HG02759 (cell line): ENCODE results near the gene SPATA18.

Experiments used
- ATAC-seq: cut with Tn5 transposase; IDR thresholded peaks from one replicate; pipeline ENCODE4 v1.9.1; 2021; ENCODE audit warnings: mild to moderate bottlenecking, moderate library complexity; ENCODE audit not compliant: unreplicated experiment

Gene SPATA18

GRCh38 chr4:52051213-52051614 is at the start of gene SPATA18:
SPATA18 (plus strand) TSS chr4:52051304; CDS start chr4:52051705, 401 bp downstream.
- ATAC-seq, result peak; percentile 61

GRCh38 chr4:52001616-52002015 is 49.5 kb upstream of the SPATA18 start:
- no peak for ATAC-seq

- ATAC-seq, result no peak
These were observed 46.7 kb upstream of the SPATA18 start for GRCh38 chr4:52004414-52004813.

GRCh38 chr4:52005604-52006273 is 45.4 kb upstream of the SPATA18 start:
- no peak for ATAC-seq

GRCh38 chr4:52006887-52007286 is 44.2 kb upstream of the SPATA18 start:
- no peak for ATAC-seq

GRCh38 chr4:52010986-52011385 is 40.1 kb upstream of the SPATA18 start:
- no peak for ATAC-seq

GRCh38 chr4:52012651-52013050 is 38.5 kb upstream of the SPATA18 start:
- no peak for ATAC-seq

GRCh38 chr4:52014903-52015302 is 36.2 kb upstream of the SPATA18 start:
- no peak for ATAC-seq

- ATAC-seq, result no peak
These were observed 35.7 kb upstream of the SPATA18 start for GRCh38 chr4:52015366-52015765.

GRCh38 chr4:52016981-52017380 is 34.1 kb upstream of the SPATA18 start:
- no peak for ATAC-seq

GRCh38 chr4:52017814-52018213 is 33.3 kb upstream of the SPATA18 start:
- ATAC-seq, result no peak

GRCh38 chr4:52019936-52020657 is 31.0 kb upstream of the SPATA18 start, which contains the start of gene LRRC66:
LRRC66 (minus strand) TSS chr4:52020363; CDS start chr4:52017613, 2,750 bp downstream.
- ATAC-seq, result no peak

GRCh38 chr4:52028970-52029369 is 22.1 kb upstream of the SPATA18 start:
- no peak for ATAC-seq

GRCh38 chr4:52032005-52032404 is 19.1 kb upstream of the SPATA18 start:
- no peak for ATAC-seq

GRCh38 chr4:52035190-52035589 is 15.9 kb upstream of the SPATA18 start:
- ATAC-seq, result no peak

- no peak for ATAC-seq
These were observed 14.1 kb upstream of the SPATA18 start for GRCh38 chr4:52036886-52037530.

- ATAC-seq, result peak; percentile 68
These were observed 13.4 kb upstream of the SPATA18 start for GRCh38 chr4:52037689-52038102.

GRCh38 chr4:52038103-52038912 is 12.8 kb upstream of the SPATA18 start, which contains the start of gene SGCB:
SGCB (minus strand) TSS chr4:52038299; CDS start chr4:52038259, 40 bp downstream.
- ATAC-seq, result peak; percentile 96

- no peak for ATAC-seq
These were observed 6.1 kb upstream of the SPATA18 start for GRCh38 chr4:52045028-52045427.

GRCh38 chr4:52049266-52049665 is 1.8 kb upstream of the SPATA18 start:
- no peak for ATAC-seq
